CD14-positive monocyte (primary cell): ENCODE data around the gene DENND1A. TPM values are rescaled to one million over a fixed set of nuclear protein-coding genes. Genes with fewer than 3 reads are reported as not detected.

ENCODE experiments used
- DNase-seq, 3 donors: peaks; one replicate each; pipeline ENCODE4 v3.0.0-alpha.2; 2011 to 2022
- H2AFZ ChIP-seq: 2 replicates; pipeline ENCODE4 v1.6.0; 2012; ENCODE audit warnings: mild to moderate bottlenecking, low read depth, low read length, inconsistent platforms; ENCODE audit not compliant: insufficient read depth, poor library complexity, severe bottlenecking
- H3K27ac ChIP-seq, 2 donors: 1 replicate in 1 of 2; 2 replicates in 1 of 2; pipeline ENCODE4 v1.5.1; 2012 to 2013; ENCODE audit warnings: low read length in 2 of 2, control low read depth in 1 of 2, inconsistent platforms in 1 of 2, low read depth in 1 of 2, mild to moderate bottlenecking in 1 of 2
- H3K27me3 ChIP-seq, 2 donors: one replicate each; pipeline versions ENCODE4 v1.6.0 to v1.6.1; 2011 to 2013; ENCODE audit warnings: low read length in 2 of 2; ENCODE audit not compliant: control insufficient read depth in 2 of 2, insufficient read depth in 2 of 2
- H3K36me3 ChIP-seq, 2 donors: replicated peaks in 1 of 2; 1 replicate in 1 of 2; 2 replicates in 1 of 2; pipeline versions ENCODE4 v1.5.1 to v1.6.1; 2012 to 2013; ENCODE audit warnings: low read length in 2 of 2, control low read depth in 1 of 2, inconsistent platforms in 1 of 2, mild to moderate bottlenecking in 1 of 2; ENCODE audit not compliant: insufficient read depth in 2 of 2, control insufficient read depth in 1 of 2
- H3K4me1 ChIP-seq, 2 donors: 1 replicate in 1 of 2; 2 replicates in 1 of 2; pipeline versions ENCODE4 v1.5.1 to v1.6.1; 2012 to 2013; ENCODE audit warnings: low read length in 2 of 2, control low read depth in 1 of 2, inconsistent platforms in 1 of 2, mild to moderate bottlenecking in 1 of 2, moderate library complexity in 1 of 2; ENCODE audit not compliant: insufficient read depth in 2 of 2, control insufficient read depth in 1 of 2
- H3K4me2 ChIP-seq: replicated peaks from 2 replicates; pipeline ENCODE3; 2012; ENCODE audit warnings: low read length, moderate library complexity, mild to moderate bottlenecking; ENCODE audit not compliant: poor library complexity, severe bottlenecking; ENCODE audit errors: extremely low read depth
- H3K4me3 ChIP-seq, 3 experiments: fragments of 200-600 bp in 1 of 3; sonication (generic) in 1 of 3; replicated peaks in 1 of 3; 1 replicate in 2 of 3; 2 replicates in 1 of 3; pipeline ENCODE4 v1.5.1; 2011 to 2013; ENCODE audit warnings: low read length in 3 of 3, mild to moderate bottlenecking in 3 of 3, control low read depth in 2 of 3, low read depth in 2 of 3, inconsistent platforms in 1 of 3, moderate library complexity in 1 of 3
- H3K79me2 ChIP-seq: 2 replicates; pipeline ENCODE4 v1.6.0; 2012; ENCODE audit warnings: mild to moderate bottlenecking, control low read depth, inconsistent platforms, low read length, moderate library complexity; ENCODE audit not compliant: insufficient read depth
- H3K9ac ChIP-seq: 2 replicates; pipeline ENCODE4 v1.6.0; 2017; ENCODE audit warnings: low read length, mild to moderate bottlenecking; ENCODE audit not compliant: insufficient read depth, poor library complexity, severe bottlenecking
- H3K9me3 ChIP-seq, 2 donors: replicated peaks in 1 of 2; 1 replicate in 1 of 2; 2 replicates in 1 of 2; pipeline versions ENCODE4 v1.5.1 to v1.6.1; 2012 to 2013; ENCODE audit warnings: low read length in 2 of 2, control low read depth in 1 of 2; ENCODE audit not compliant: control insufficient read depth in 1 of 2, insufficient read depth in 1 of 2
- H4K20me1 ChIP-seq: 2 replicates; pipeline ENCODE4 v1.6.0; 2012; ENCODE audit warnings: mild to moderate bottlenecking, low read length, control low read depth, moderate library complexity; ENCODE audit not compliant: insufficient read depth
- H3K27ac Mint-ChIP-seq, 7 donors: one replicate each; pipeline ENCODE4 v1.8.0; 2020; ENCODE audit warnings: mild to moderate bottlenecking in 7 of 7, mixed read lengths in 7 of 7, moderate library complexity in 6 of 7, inconsistent platforms in 2 of 7
- H3K27me3 Mint-ChIP-seq, 3 donors: one replicate each; pipeline ENCODE4 v1.8.0; 2021 to 2022; ENCODE audit warnings: low read depth in 3 of 3, mild to moderate bottlenecking in 3 of 3, mixed read lengths in 3 of 3, moderate library complexity in 3 of 3, inconsistent platforms in 1 of 3
- H3K36me3 Mint-ChIP-seq, 2 donors: one replicate each; pipeline ENCODE4 v1.8.0; 2020; ENCODE audit warnings: mixed read lengths in 2 of 2, inconsistent platforms in 1 of 2, mild to moderate bottlenecking in 1 of 2
- H3K4me1 Mint-ChIP-seq: one replicate; pipeline ENCODE4 v1.8.0; 2020; ENCODE audit warnings: mild to moderate bottlenecking, mixed read lengths
- H3K4me3 Mint-ChIP-seq, 2 donors: one replicate each; pipeline ENCODE4 v1.8.0; 2020; ENCODE audit warnings: mild to moderate bottlenecking in 2 of 2, mixed read lengths in 2 of 2, moderate library complexity in 1 of 2
- H3K9me3 Mint-ChIP-seq, 7 donors: one replicate each; pipeline ENCODE4 v1.8.0; 2020 to 2022; ENCODE audit warnings: mixed read lengths in 7 of 7, mild to moderate bottlenecking in 6 of 7, moderate library complexity in 6 of 7, inconsistent platforms in 2 of 7
- CTCF ChIP-seq: fragments of 200-600 bp; IDR thresholded peaks from one replicate; pipeline ENCODE4 v1.8.0; 2022; ENCODE audit warnings: antibody characterized with exemption, mild to moderate bottlenecking
- WGBS: methylation state at CpG from one replicate; pipeline ENCODE4 v1.1.5; 2013; ENCODE audit warnings: missing lambda C conversion rate; ENCODE audit not compliant: insufficient coverage; 5-methylcytosine and 5-hydroxymethylcytosine counted together
- intact Hi-C, 2 donors: fragments of 100-400 bp; cut with micrococcal nuclease; formaldehyde crosslinking; loops; one replicate each; pipeline versions ENCODE4 v1.15.0 to v1.15.1; 2023
- polyA plus RNA-seq, 3 donors: library from polyadenylated mRNA; depleted of rRNA in 1 of 3; unstranded in 2 of 3; stranded (reverse) in 1 of 3; fragments of 300-500 nt in 2 of 3; fragments of >200 nt in 1 of 3; fragmentation: Illumina TruSeq in 2 of 3; gene quantifications; 1 replicate in 2 of 3; 2 replicates in 1 of 3; pipeline ENCODE4 v1.2.3, GENCODE V29; 2012 to 2021

Gene DENND1A
- polyA plus RNA-seq, 3 donors, result 24.8 to 73.0 (median 29.4) TPM

GRCh38 chr9:123445981-123446610 is 483.8 kb downstream of the DENND1A start:
- no peaks in the 10 kb centered on the region for H3K9me3 ChIP-seq
- no peaks in the 10 kb centered on the region for H3K79me2 ChIP-seq
- intact Hi-C loops, result no loop called here
- WGBS, result 100% methylated on average over 2 of the region's 10 CpGs
- H4K20me1 ChIP-seq, result no peaks in the 10 kb centered on the region
- no peak overlapping the region for H3K27ac ChIP-seq
- Mint-ChIP-seq H3K4me3 (no peak overlapping the region), H3K27me3 (peaks cover 0 to 1% (median 0%) of the 10 kb centered on the region in 3 donors), H3K9me3 (no peaks in the 10 kb centered on the region), H3K36me3 (peaks cover 85 to 93% of the 10 kb centered on the region in 2 donors), H3K4me1 (no peaks in the 10 kb centered on the region), H3K27ac (peak overlapping the region in 1 of 7 donors; percentile 68)
- H3K4me2 ChIP-seq, result no peak overlapping the region
- no peaks in the 10 kb centered on the region for H3K4me1 ChIP-seq
- peaks cover 70 to 99% of the 10 kb centered on the region in 2 donors for H3K36me3 ChIP-seq
- no peak overlapping the region for H3K4me3 ChIP-seq
- H2AFZ ChIP-seq, result no peak overlapping the region
- no peak for DNase-seq
- no peak overlapping the region for H3K9ac ChIP-seq
- H3K27me3 ChIP-seq, result no peaks in the 10 kb centered on the region
- no peak for TF ChIP-seq CTCF

GRCh38 chr9:123445116-123445515 is 484.8 kb downstream of the DENND1A start:
- peaks cover 85 to 93% of the 10 kb centered on the region in 2 donors for H3K36me3 Mint-ChIP-seq
- no peak overlapping the region for H3K4me3 ChIP-seq
- 100% methylated on average over 7 of the region's 7 CpGs for WGBS

More at GRCh38 chr9:123445116-123445515, 484.8 kb downstream of the DENND1A start:
- Histone ChIP-seq H3K9ac (no peak overlapping the region), H3K27me3 (no peaks in the 10 kb centered on the region), H3K27ac (no peak overlapping the region), H3K9me3 (no peaks in the 10 kb centered on the region), H3K79me2 (no peaks in the 10 kb centered on the region), H4K20me1 (no peaks in the 10 kb centered on the region), H2AFZ (no peak overlapping the region), H3K36me3 (peaks cover 70 to 99% of the 10 kb centered on the region in 2 donors), H3K4me2 (no peak overlapping the region), H3K4me1 (no peaks in the 10 kb centered on the region)
- Mint-ChIP-seq H3K27me3 (peaks cover 0 to 1% (median 0%) of the 10 kb centered on the region in 3 donors), H3K9me3 (no peaks in the 10 kb centered on the region), H3K4me3 (no peak overlapping the region), H3K27ac (no peak overlapping the region), H3K4me1 (no peaks in the 10 kb centered on the region)
- DNase-seq, result no peak
- no peak for TF ChIP-seq CTCF
- intact Hi-C loops, result no loop called here
